ENCODE results near the gene CCDC33.

CCDC33 gene

GRCh38 chr15:74234598-74234875, 1.6 kb upstream of the CCDC33 start:
- ChIA-PET CTCF (interaction anchor here (0.7 to 1.2 kb wide), 4 partner anchors 63 to 88 kb away, joined by 3 to 8 read pairs (median 4); no protein-coding TSS in a partner anchor), POLR2A (interaction anchor here (1.1 kb wide), 1 partner anchor 11 kb away, joined by 4 read pairs; no protein-coding TSS in a partner anchor)
- Histone ChIP-seq H3K4me3 (ENCODE audit: low read depth, low read length) (no peak overlapping the region), H3K27ac (ENCODE audit: extremely low read depth, low read depth, low read length) (no peak overlapping the region), H3K4me1 (ENCODE audit: control insufficient read depth, insufficient read depth, low read length) (peaks cover 5% of the 10 kb centered on the region), H3K36me3 (ENCODE audit: control insufficient read depth in 2 of 2, insufficient read depth in 1 of 2, low read length in 2 of 2) (no peaks in the 10 kb centered on the region), H3K9me3 (ENCODE audit: control insufficient read depth, insufficient read depth, low read depth, low read length) (no peaks in the 10 kb centered on the region)
- TF ChIP-seq SP3 (tag by site-specific recombination; IDR thresholded peaks at IDR 0.05) (no peak), GLIS2 (tag by site-specific recombination; IDR thresholded peaks at IDR 0.05) (no peak)
- TF ChIP-seq, protein P1, sequence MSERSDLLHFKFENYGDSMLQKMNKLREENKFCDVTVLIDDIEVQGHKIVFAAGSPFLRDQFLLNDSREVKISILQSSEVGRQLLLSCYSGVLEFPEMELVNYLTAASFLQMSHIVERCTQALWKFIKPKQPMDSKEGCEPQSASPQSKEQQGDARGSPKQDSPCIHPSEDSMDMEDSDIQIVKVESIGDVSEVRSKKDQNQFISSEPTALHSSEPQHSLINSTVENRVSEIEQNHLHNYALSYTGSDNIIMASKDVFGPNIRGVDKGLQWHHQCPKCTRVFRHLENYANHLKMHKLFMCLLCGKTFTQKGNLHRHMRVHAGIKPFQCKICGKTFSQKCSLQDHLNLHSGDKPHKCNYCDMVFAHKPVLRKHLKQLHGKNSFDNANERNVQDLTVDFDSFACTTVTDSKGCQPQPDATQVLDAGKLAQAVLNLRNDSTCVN (tag by site-specific recombination; optimal IDR thresholded peaks at IDR 0.05) = peak; percentile 7

- Histone ChIP-seq H3K36me3 (ENCODE audit: control insufficient read depth in 2 of 2, insufficient read depth in 1 of 2, low read length in 2 of 2) (no peaks in the 10 kb centered on the region), H3K9me3 (ENCODE audit: control insufficient read depth, insufficient read depth, low read depth, low read length) (no peaks in the 10 kb centered on the region), H3K27ac (ENCODE audit: extremely low read depth, low read depth, low read length) (peak overlapping the region; percentile 70; the same call in 1 of the 2 replicates), H3K4me1 (ENCODE audit: control insufficient read depth, insufficient read depth, low read length) (peaks cover 22% of the 10 kb centered on the region), H3K4me3 (ENCODE audit: low read depth, low read length) (no peak overlapping the region)
- CTCF ChIA-PET = interaction anchor here (0.6 to 1.5 kb wide), 12 partner anchors 9 to 95 kb away, joined by 3 to 8 read pairs (median 4); no protein-coding TSS in a partner anchor
- POLR2A ChIA-PET = interaction anchor here (1.0 kb wide), 1 partner anchor 30 kb away, joined by 4 read pairs; no protein-coding TSS in a partner anchor
- TF ChIP-seq YY1 (tag by site-specific recombination; IDR thresholded peaks at IDR 0.05) = no peak
- peak; percentile 73 for TF ChIP-seq ZFHX2 (tag by site-specific recombination; conservative IDR thresholded peaks at IDR 0.05)
- TF ChIP-seq ZNF544 (tag by site-specific recombination; IDR thresholded peaks at IDR 0.05) = no peak
- TF ChIP-seq, protein P2, sequence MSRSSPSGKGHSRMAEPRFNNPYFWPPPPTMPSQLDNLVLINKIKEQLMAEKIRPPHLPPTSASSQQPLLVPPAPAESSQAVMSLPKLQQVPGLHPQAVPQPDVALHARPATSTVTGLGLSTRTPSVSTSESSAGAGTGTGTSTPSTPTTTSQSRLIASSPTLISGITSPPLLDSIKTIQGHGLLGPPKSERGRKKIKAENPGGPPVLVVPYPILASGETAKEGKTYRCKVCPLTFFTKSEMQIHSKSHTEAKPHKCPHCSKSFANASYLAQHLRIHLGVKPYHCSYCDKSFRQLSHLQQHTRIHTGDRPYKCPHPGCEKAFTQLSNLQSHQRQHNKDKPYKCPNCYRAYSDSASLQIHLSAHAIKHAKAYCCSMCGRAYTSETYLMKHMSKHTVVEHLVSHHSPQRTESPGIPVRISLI (tag by site-specific recombination; IDR thresholded peaks at IDR 0.05) = no peak
- no peak for TF ChIP-seq ZNF138 (tag by site-specific recombination; IDR thresholded peaks at IDR 0.05; ENCODE audit: borderline replicate concordance)
- no peak for TF ChIP-seq ZFP41 (tag by site-specific recombination; IDR thresholded peaks at IDR 0.05; ENCODE audit: borderline replicate concordance)
- no peak for TF ChIP-seq OSR2 (tag by site-specific recombination; IDR thresholded peaks at IDR 0.05)
- peak; percentile 86; the same call in 1 of the 2 replicates for TF ChIP-seq ZNF394 (tag by site-specific recombination; IDR thresholded peaks at IDR 0.05; ENCODE audit: borderline replicate concordance)
- 0 out of 2 replicates have a peak, but pooled peaks have one; percentile 16 for TF ChIP-seq PRDM10 (tag by site-specific recombination; IDR thresholded peaks at IDR 0.05)
- no peak for TF ChIP-seq ZNF521 (tag by site-specific recombination; IDR thresholded peaks at IDR 0.05)
- TF ChIP-seq ZNF530 (tag by site-specific recombination; IDR thresholded peaks at IDR 0.05; ENCODE audit: low read depth) = no peak
- TF ChIP-seq HOXD13 (CRISPR knock-in tag; IDR thresholded peaks at IDR 0.05; ENCODE audit: borderline replicate concordance) = no peak
- no peak for TF ChIP-seq ZNF777 (tag by site-specific recombination; IDR thresholded peaks at IDR 0.05; ENCODE audit: borderline replicate concordance)
- peak; percentile 74 for TF ChIP-seq EGR2 (tag by site-specific recombination; IDR thresholded peaks at IDR 0.05; ENCODE audit: low read depth)
- no peak for TF ChIP-seq GLI2 (tag by site-specific recombination; IDR thresholded peaks at IDR 0.05; ENCODE audit: borderline replicate concordance, low read depth)
- no peak for TF ChIP-seq ZBTB20 (tag by site-specific recombination; IDR thresholded peaks at IDR 0.05)
- TF ChIP-seq, protein P3, sequence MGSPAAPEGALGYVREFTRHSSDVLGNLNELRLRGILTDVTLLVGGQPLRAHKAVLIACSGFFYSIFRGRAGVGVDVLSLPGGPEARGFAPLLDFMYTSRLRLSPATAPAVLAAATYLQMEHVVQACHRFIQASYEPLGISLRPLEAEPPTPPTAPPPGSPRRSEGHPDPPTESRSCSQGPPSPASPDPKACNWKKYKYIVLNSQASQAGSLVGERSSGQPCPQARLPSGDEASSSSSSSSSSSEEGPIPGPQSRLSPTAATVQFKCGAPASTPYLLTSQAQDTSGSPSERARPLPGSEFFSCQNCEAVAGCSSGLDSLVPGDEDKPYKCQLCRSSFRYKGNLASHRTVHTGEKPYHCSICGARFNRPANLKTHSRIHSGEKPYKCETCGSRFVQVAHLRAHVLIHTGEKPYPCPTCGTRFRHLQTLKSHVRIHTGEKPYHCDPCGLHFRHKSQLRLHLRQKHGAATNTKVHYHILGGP (tag by site-specific recombination; IDR thresholded peaks at IDR 0.05) = no peak
- TF ChIP-seq MZF1 (tag by site-specific recombination; IDR thresholded peaks at IDR 0.05; ENCODE audit: borderline replicate concordance) = no peak
- TF ChIP-seq YY2 (tag by site-specific recombination; IDR thresholded peaks at IDR 0.05) = no peak
- 0 out of 2 replicates have a peak, but pooled peaks have one; percentile 18 for TF ChIP-seq ZNF449 (tag by site-specific recombination; IDR thresholded peaks at IDR 0.05)
- TF ChIP-seq ZNF239 (tag by site-specific recombination; IDR thresholded peaks at IDR 0.05) = no peak
- no peak for TF ChIP-seq ZNF324 (tag by site-specific recombination; IDR thresholded peaks at IDR 0.05)
- peak; percentile 20 for TF ChIP-seq ZBTB17 (tag by site-specific recombination; IDR thresholded peaks at IDR 0.05)
Observed at GRCh38 chr15:74239051-74239705, 3.1 kb downstream of the CCDC33 start.
